SU-DHL-6 (cell line): Measurements from ENCODE around the gene IL20.

Source experiments
- EZH2phosphoT487 ChIP-seq: fragments of 200-600 bp; sonication (generic), shearing (Covaris generic); conservative IDR thresholded peaks from 2 replicates; pipeline ENCODE4 v1.6.1; 2018; ENCODE audit warnings: mild to moderate bottlenecking, antibody characterized with exemption, low read length, moderate library complexity, mixed read lengths
- TF ChIP-seq, protein P1 (sequence below): fragments of 200-600 bp; sonication (generic); IDR thresholded peaks from one replicate; pipeline ENCODE4 v1.5.1; 2017; ENCODE audit warnings: antibody characterized with exemption, mild to moderate bottlenecking, low read length, moderate library complexity; ENCODE audit not compliant: insufficient read depth, poor library complexity, severe bottlenecking

DNA sequence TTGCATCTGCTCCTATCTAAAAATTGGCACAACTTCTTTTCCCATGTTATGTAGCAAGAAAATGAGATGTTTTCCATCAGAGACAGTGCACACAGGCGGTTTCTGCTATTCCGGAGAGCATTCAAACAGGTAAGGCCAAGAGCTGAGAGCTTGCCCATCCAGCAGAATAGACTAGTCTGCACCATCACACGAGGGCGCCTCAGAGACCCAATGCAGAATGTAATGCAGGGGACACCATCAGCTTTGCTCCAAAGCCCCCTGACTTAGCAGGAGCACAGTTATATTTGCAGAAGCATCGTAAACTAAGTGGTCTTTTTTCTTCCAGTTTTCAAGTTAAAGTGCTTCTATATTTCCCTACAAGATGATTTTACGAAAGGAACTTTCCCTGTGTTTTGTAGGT, 36.5 kb downstream of the IL20 start:
- TF ChIP-seq, protein P1, sequence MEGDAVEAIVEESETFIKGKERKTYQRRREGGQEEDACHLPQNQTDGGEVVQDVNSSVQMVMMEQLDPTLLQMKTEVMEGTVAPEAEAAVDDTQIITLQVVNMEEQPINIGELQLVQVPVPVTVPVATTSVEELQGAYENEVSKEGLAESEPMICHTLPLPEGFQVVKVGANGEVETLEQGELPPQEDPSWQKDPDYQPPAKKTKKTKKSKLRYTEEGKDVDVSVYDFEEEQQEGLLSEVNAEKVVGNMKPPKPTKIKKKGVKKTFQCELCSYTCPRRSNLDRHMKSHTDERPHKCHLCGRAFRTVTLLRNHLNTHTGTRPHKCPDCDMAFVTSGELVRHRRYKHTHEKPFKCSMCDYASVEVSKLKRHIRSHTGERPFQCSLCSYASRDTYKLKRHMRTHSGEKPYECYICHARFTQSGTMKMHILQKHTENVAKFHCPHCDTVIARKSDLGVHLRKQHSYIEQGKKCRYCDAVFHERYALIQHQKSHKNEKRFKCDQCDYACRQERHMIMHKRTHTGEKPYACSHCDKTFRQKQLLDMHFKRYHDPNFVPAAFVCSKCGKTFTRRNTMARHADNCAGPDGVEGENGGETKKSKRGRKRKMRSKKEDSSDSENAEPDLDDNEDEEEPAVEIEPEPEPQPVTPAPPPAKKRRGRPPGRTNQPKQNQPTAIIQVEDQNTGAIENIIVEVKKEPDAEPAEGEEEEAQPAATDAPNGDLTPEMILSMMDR = no peak
- no peak for TF ChIP-seq EZH2phosphoT487
